HepG2 (cell line): ENCODE measurements around the gene MTHFS.

ENCODE experiments used
- EZH2 ChIP-seq: conservative IDR thresholded peaks from 2 replicates; pipeline ENCODE4 v1.6.1; 2012; ENCODE audit warnings: mild to moderate bottlenecking, low read depth, low read length, moderate library complexity
- NPAS2 ChIP-seq: sonication (generic); formaldehyde crosslinking; IDR thresholded peaks from 2 replicates; pipeline ENCODE4 v1.8.0; 2022; ENCODE audit warnings: mild to moderate bottlenecking, missing genetic modification reagents, borderline replicate concordance
- SRF ChIP-seq: IDR thresholded peaks from 2 replicates; pipeline ENCODE4 v1.6.1; 2011; ENCODE audit warnings: mild to moderate bottlenecking, low read depth, low read length, moderate library complexity
- TOE1 ChIP-seq: sonication (generic); formaldehyde crosslinking; IDR thresholded peaks from 2 replicates; pipeline ENCODE4 v1.4.0; 2020; ENCODE audit warnings: mild to moderate bottlenecking, missing genetic modification reagents
- YY1 ChIP-seq: IDR thresholded peaks from 2 replicates; pipeline ENCODE4 v1.6.1; 2011; ENCODE audit warnings: low read length, low read depth, moderate library complexity, mild to moderate bottlenecking; ENCODE audit not compliant: insufficient read depth, insufficient replicate concordance
- ZNF556 ChIP-seq: sonication (generic); formaldehyde crosslinking; IDR thresholded peaks from 2 replicates; pipeline ENCODE4 v1.4.0; 2020; ENCODE audit warnings: mild to moderate bottlenecking, missing genetic modification reagents, borderline replicate concordance
- TF ChIP-seq, protein P1 (sequence below): sonication (generic); formaldehyde crosslinking; IDR thresholded peaks from 2 replicates; pipeline ENCODE4 v1.5.0; 2020; ENCODE audit warnings: mild to moderate bottlenecking, missing genetic modification reagents, moderate library complexity
- TF ChIP-seq, protein P2 (sequence below): IDR thresholded peaks from 2 replicates; pipeline ENCODE4 v1.6.1; 2016; ENCODE audit warnings: mild to moderate bottlenecking, missing biosample characterization, missing genetic modification reagents
- TF ChIP-seq, protein P3 (sequence below): sonication (generic); formaldehyde crosslinking; IDR thresholded peaks from 2 replicates; pipeline ENCODE4 v1.5.0; 2020; ENCODE audit warnings: missing genetic modification reagents

DNA sequence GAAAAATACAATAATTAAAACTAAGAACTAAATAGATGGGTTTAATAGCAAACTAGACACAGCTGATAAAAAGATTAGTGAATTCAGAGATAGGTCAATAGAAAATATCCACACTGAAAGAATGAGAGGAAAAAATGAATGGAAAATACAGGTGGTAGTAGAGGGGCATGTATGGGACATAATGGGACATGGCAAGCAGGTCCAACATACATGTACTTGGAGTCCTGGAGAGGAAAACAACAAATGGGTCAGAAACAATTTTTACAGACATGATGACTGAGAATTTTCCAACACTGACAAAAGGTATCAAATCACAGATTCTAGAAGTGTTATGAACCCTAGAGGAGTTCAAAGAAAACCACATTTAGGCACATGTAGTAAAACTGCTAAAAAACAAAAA, 68.4 kb downstream of the MTHFS start:
- no peak for TF ChIP-seq EZH2
- no peak for TF ChIP-seq TOE1 (CRISPR knock-in tag)
- no peak for TF ChIP-seq NPAS2
- TF ChIP-seq YY1: no peak
- TF ChIP-seq, protein P1, sequence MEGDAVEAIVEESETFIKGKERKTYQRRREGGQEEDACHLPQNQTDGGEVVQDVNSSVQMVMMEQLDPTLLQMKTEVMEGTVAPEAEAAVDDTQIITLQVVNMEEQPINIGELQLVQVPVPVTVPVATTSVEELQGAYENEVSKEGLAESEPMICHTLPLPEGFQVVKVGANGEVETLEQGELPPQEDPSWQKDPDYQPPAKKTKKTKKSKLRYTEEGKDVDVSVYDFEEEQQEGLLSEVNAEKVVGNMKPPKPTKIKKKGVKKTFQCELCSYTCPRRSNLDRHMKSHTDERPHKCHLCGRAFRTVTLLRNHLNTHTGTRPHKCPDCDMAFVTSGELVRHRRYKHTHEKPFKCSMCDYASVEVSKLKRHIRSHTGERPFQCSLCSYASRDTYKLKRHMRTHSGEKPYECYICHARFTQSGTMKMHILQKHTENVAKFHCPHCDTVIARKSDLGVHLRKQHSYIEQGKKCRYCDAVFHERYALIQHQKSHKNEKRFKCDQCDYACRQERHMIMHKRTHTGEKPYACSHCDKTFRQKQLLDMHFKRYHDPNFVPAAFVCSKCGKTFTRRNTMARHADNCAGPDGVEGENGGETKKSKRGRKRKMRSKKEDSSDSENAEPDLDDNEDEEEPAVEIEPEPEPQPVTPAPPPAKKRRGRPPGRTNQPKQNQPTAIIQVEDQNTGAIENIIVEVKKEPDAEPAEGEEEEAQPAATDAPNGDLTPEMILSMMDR (CRISPR knock-in tag): no peak
- TF ChIP-seq ZNF556 (CRISPR knock-in tag): no peak
- TF ChIP-seq, protein P2, sequence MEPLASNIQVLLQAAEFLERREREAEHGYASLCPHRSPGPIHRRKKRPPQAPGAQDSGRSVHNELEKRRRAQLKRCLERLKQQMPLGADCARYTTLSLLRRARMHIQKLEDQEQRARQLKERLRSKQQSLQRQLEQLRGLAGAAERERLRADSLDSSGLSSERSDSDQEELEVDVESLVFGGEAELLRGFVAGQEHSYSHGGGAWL (CRISPR knock-in tag): no peak
- TF ChIP-seq, protein P3, sequence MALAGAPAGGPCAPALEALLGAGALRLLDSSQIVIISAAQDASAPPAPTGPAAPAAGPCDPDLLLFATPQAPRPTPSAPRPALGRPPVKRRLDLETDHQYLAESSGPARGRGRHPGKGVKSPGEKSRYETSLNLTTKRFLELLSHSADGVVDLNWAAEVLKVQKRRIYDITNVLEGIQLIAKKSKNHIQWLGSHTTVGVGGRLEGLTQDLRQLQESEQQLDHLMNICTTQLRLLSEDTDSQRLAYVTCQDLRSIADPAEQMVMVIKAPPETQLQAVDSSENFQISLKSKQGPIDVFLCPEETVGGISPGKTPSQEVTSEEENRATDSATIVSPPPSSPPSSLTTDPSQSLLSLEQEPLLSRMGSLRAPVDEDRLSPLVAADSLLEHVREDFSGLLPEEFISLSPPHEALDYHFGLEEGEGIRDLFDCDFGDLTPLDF (CRISPR knock-in tag): no peak
- no peak for TF ChIP-seq SRF
